H1 (cell line): ENCODE results near the gene PAQR5. TPM values are rescaled to one million over a fixed set of nuclear protein-coding genes. Genes with fewer than 3 reads are reported as not detected.

Source experiments
- CTCF ChIA-PET: fragments of 300-600 bp; sonication (Branson Sonifier 250); formaldehyde crosslinking; loops from one replicate; lab custom pipeline; 2021; ENCODE audit not compliant: partially characterized antibody; lab: Charles Lee
- POLR2A ChIA-PET: fragments of 300-600 bp; sonication (Branson Sonifier 250); formaldehyde crosslinking; loops from one replicate; lab custom pipeline; 2021; ENCODE audit warnings: inconsistent platforms; ENCODE audit not compliant: partially characterized antibody; lab: Charles Lee
- DNase-seq, 2 experiments: peaks; one replicate each; pipeline versions ENCODE4 v3.0.0 to v3.0.0-alpha.2; 2010 to 2022; ENCODE audit warnings: low spot score in 2 of 2, low read depth in 1 of 2, mixed read lengths in 1 of 2
- FAIRE-seq: peaks from 2 replicates; lab custom pipeline; 2011; peaks lifted over from hg19 to GRCh38; lab: Jason Lieb, UNC
- H2AFZ ChIP-seq: 2 replicates; pipeline ENCODE4 v1.8.1; 2012; ENCODE audit warnings: low read length, inconsistent platforms
- H2AK5ac ChIP-seq: 2 replicates; pipeline ENCODE4 v1.6.1; 2013; ENCODE audit warnings: low read depth, low read length
- H2BK120ac ChIP-seq: replicated peaks from 2 replicates; pipeline ENCODE3; 2013; ENCODE audit warnings: low read depth, low read length, inconsistent platforms
- H2BK12ac ChIP-seq: 2 replicates; pipeline ENCODE4 v1.6.1; 2013; ENCODE audit warnings: low read depth, low read length
- H2BK15ac ChIP-seq: 2 replicates; pipeline ENCODE4 v1.6.1; 2013; ENCODE audit warnings: low read length
- H2BK20ac ChIP-seq: 2 replicates; pipeline ENCODE4 v1.6.1; 2013; ENCODE audit warnings: low read length
- H2BK5ac ChIP-seq: 2 replicates; pipeline ENCODE4 v1.6.1; 2013; ENCODE audit warnings: low read depth, low read length
- H3K14ac ChIP-seq: 2 replicates; pipeline ENCODE4 v1.6.1; 2013; ENCODE audit warnings: inconsistent platforms; ENCODE audit not compliant: insufficient read length
- H3K18ac ChIP-seq: 2 replicates; pipeline ENCODE4 v1.6.1; 2013; ENCODE audit warnings: low read length; ENCODE audit errors: extremely low read depth
- H3K23ac ChIP-seq: 2 replicates; pipeline ENCODE4 v1.6.1; 2013; ENCODE audit warnings: inconsistent platforms; ENCODE audit not compliant: insufficient read length
- H3K23me2 ChIP-seq: 2 replicates; pipeline ENCODE4 v1.6.1; 2013; ENCODE audit warnings: low read depth, low read length
- H3K27ac ChIP-seq: 2 replicates; pipeline ENCODE4 v1.6.1; 2011; ENCODE audit warnings: low read depth, low read length, inconsistent platforms
- H3K27me3 ChIP-seq, 4 experiments: replicated peaks in 1 of 4; 1 replicate in 1 of 4; 2 replicates in 3 of 4; pipeline versions ENCODE4 v1.6.1 to v1.8.1; 2011 to 2013; ENCODE audit warnings: low read length in 3 of 4, mild to moderate bottlenecking in 3 of 4, inconsistent platforms in 2 of 4, mixed read lengths in 2 of 4, moderate library complexity in 1 of 4; ENCODE audit not compliant: control insufficient read depth in 3 of 4, insufficient read depth in 3 of 4; ENCODE audit errors: extremely low read depth in 1 of 4
- H3K36me3 ChIP-seq, 4 experiments: 2 replicates each; pipeline versions ENCODE4 v1.6.1 to v1.8.1; 2011 to 2013; ENCODE audit warnings: mild to moderate bottlenecking in 4 of 4, low read length in 3 of 4, moderate library complexity in 2 of 4, control low read depth in 1 of 4, inconsistent platforms in 1 of 4; ENCODE audit not compliant: insufficient read depth in 4 of 4, control insufficient read depth in 2 of 4
- H3K4ac ChIP-seq: replicated peaks from 2 replicates; pipeline ENCODE3; 2013; ENCODE audit warnings: low read length, low read depth, mixed read lengths, inconsistent platforms; ENCODE audit not compliant: insufficient read length
- H3K4me1 ChIP-seq, 4 experiments: replicated peaks in 1 of 4; 1 replicate in 1 of 4; 2 replicates in 3 of 4; pipeline versions ENCODE4 v1.6.1 to v1.8.1; 2011 to 2013; ENCODE audit warnings: low read length in 3 of 4, inconsistent platforms in 2 of 4, mixed read lengths in 1 of 4; ENCODE audit not compliant: insufficient read depth in 4 of 4, control insufficient read depth in 3 of 4
- H3K4me2 ChIP-seq, 2 experiments: 2 replicates each; pipeline versions ENCODE4 v1.6.1 to v1.8.1; 2011 to 2013; ENCODE audit warnings: low read depth in 2 of 2, low read length in 2 of 2, control low read depth in 1 of 2, inconsistent platforms in 1 of 2, mild to moderate bottlenecking in 1 of 2; ENCODE audit not compliant: insufficient read depth in 1 of 2
- H3K4me3 ChIP-seq, 4 experiments: fragments of 200-600, 300-600 bp in 1 of 4; sonication (generic), shearing (Covaris generic), sonication (Bioruptor Twin) in 1 of 4; 2 replicates each; pipeline versions ENCODE4 v1.5.1 to v1.8.1; 2011 to 2016; ENCODE audit warnings: low read length in 4 of 4, low read depth in 3 of 4, control low read depth in 2 of 4, inconsistent platforms in 2 of 4, mild to moderate bottlenecking in 2 of 4, mixed read lengths in 1 of 4, moderate library complexity in 1 of 4; ENCODE audit not compliant: insufficient read depth in 2 of 4; ENCODE audit errors: extremely low read depth in 1 of 4
- H3K56ac ChIP-seq: replicated peaks from 2 replicates; pipeline ENCODE3; 2013; ENCODE audit warnings: low read depth, mild to moderate bottlenecking, mixed read lengths, low read length, inconsistent platforms; ENCODE audit not compliant: insufficient read length
- H3K79me1 ChIP-seq: 2 replicates; pipeline ENCODE4 v1.6.1; 2013; ENCODE audit warnings: low read depth, low read length, control low read depth
- H3K79me2 ChIP-seq, 2 experiments: 2 replicates each; pipeline versions ENCODE4 v1.6.1 to v1.8.1; 2012 to 2013; ENCODE audit warnings: low read length in 2 of 2, mild to moderate bottlenecking in 2 of 2, inconsistent platforms in 1 of 2; ENCODE audit not compliant: insufficient read depth in 2 of 2, control insufficient read depth in 1 of 2
- H3K9ac ChIP-seq, 4 experiments: replicated peaks in 1 of 4; 1 replicate in 1 of 4; 2 replicates in 3 of 4; pipeline versions ENCODE4 v1.6.1 to v1.8.1; 2011 to 2013; ENCODE audit warnings: low read depth in 3 of 4, low read length in 3 of 4, control low read depth in 2 of 4, mild to moderate bottlenecking in 2 of 4, moderate library complexity in 2 of 4, inconsistent platforms in 1 of 4; ENCODE audit errors: extremely low read depth in 1 of 4
- H3K9me3 ChIP-seq, 2 experiments: 2 replicates each; pipeline versions ENCODE4 v1.6.1 to v1.8.1; 2012 to 2013; ENCODE audit warnings: mild to moderate bottlenecking in 2 of 2, moderate library complexity in 2 of 2, control low read depth in 1 of 2, inconsistent platforms in 1 of 2, low read depth in 1 of 2, low read length in 1 of 2, mixed read lengths in 1 of 2; ENCODE audit not compliant: insufficient read depth in 2 of 2
- H4K20me1 ChIP-seq, 2 experiments: replicated peaks in 1 of 2; 2 replicates each; pipeline versions ENCODE3 to v1.8.1; 2011 to 2013; ENCODE audit warnings: inconsistent platforms in 2 of 2, low read length in 2 of 2, mild to moderate bottlenecking in 1 of 2; ENCODE audit not compliant: insufficient read depth in 2 of 2, control insufficient read depth in 1 of 2
- H4K5ac ChIP-seq: 2 replicates; pipeline ENCODE4 v1.6.1; 2013; ENCODE audit warnings: low read length, low read depth, mixed read lengths, inconsistent platforms; ENCODE audit not compliant: insufficient read length
- H4K8ac ChIP-seq: 2 replicates; pipeline ENCODE4 v1.8.0; 2013; ENCODE audit warnings: mild to moderate bottlenecking, moderate library complexity, low read length, inconsistent platforms; ENCODE audit not compliant: insufficient read depth; ENCODE audit errors: extremely low read depth
- H4K91ac ChIP-seq: replicated peaks from 2 replicates; pipeline ENCODE3; 2013; ENCODE audit warnings: low read length, mixed read lengths, inconsistent platforms; ENCODE audit not compliant: insufficient read length
- BCL11A ChIP-seq, 2 experiments: IDR thresholded peaks; one replicate each; pipeline ENCODE4 v1.6.1; 2011; ENCODE audit warnings: low read depth in 2 of 2, low read length in 2 of 2, mild to moderate bottlenecking in 2 of 2
- EZH2 ChIP-seq: fragments of 200-600 bp; sonication (generic); IDR thresholded peaks from 2 replicates; pipeline ENCODE4 v1.7.1; 2012; ENCODE audit warnings: low read depth, mild to moderate bottlenecking, moderate library complexity, low read length, inconsistent platforms; ENCODE audit not compliant: severe bottlenecking
- KDM4A ChIP-seq: IDR thresholded peaks from one replicate; pipeline ENCODE4 v1.7.1; 2012; ENCODE audit warnings: low read depth, mild to moderate bottlenecking, moderate library complexity, low read length, inconsistent platforms; ENCODE audit not compliant: severe bottlenecking
- PHF8 ChIP-seq: fragments of 200-600 bp; sonication (generic); conservative IDR thresholded peaks from 2 replicates; pipeline ENCODE4 v1.7.1; 2012; ENCODE audit warnings: low read depth, mild to moderate bottlenecking, inconsistent platforms, low read length, moderate library complexity
- RAD21 ChIP-seq, 2 experiments: IDR thresholded peaks in 1 of 2; conservative IDR thresholded peaks in 1 of 2; 2 replicates each; pipeline ENCODE4 v1.6.1; 2011; ENCODE audit warnings: low read depth in 2 of 2, low read length in 2 of 2, improper control_type of control experiment in 1 of 2, inconsistent platforms in 1 of 2, mild to moderate bottlenecking in 1 of 2, moderate library complexity in 1 of 2
- RBBP5 ChIP-seq: IDR thresholded peaks from 2 replicates; pipeline ENCODE4 v1.7.1; 2012; ENCODE audit warnings: low read depth, mild to moderate bottlenecking, inconsistent platforms, low read length, moderate library complexity, borderline replicate concordance
- SRF ChIP-seq: IDR thresholded peaks from 2 replicates; pipeline ENCODE4 v1.6.1; 2011; ENCODE audit warnings: mild to moderate bottlenecking, low read depth, low read length, moderate library complexity
- TAF1 ChIP-seq: IDR thresholded peaks from 2 replicates; pipeline ENCODE4 v1.6.1; 2011; ENCODE audit warnings: mild to moderate bottlenecking, low read depth, low read length
- TBP ChIP-seq: IDR thresholded peaks from 2 replicates; pipeline ENCODE4 v1.6.1; 2011; ENCODE audit warnings: low read depth, low read length, improper control_type of control experiment
- WGBS, 2 experiments: shearing (Covaris generic) in 1 of 2; methylation state at CpG; one replicate each; pipeline versions ENCODE4 v1.1.6 to v1.1.7; 2013 to 2015; ENCODE audit warnings: low lambda C conversion rate in 2 of 2, mixed read lengths in 2 of 2, inconsistent platforms in 1 of 2, low coverage in 1 of 2, missing lambda C conversion rate in 1 of 2; ENCODE audit not compliant: insufficient replicate concordance in 2 of 2, insufficient coverage in 1 of 2, insufficient read length in 1 of 2; ENCODE audit errors: extremely low coverage in 1 of 2, missing lambda C conversion rate in 1 of 2; 5-methylcytosine and 5-hydroxymethylcytosine counted together
- polyA plus RNA-seq, 7 experiments: library from polyadenylated mRNA; depleted of rRNA in 3 of 7; stranded (reverse) in 5 of 7; unstranded in 2 of 7; fragments of >200 nt in 5 of 7; fragments of 200-250 nt in 2 of 7; gene quantifications; 1 replicate in 5 of 7; 2 replicates in 1 of 7; 4 replicates in 1 of 7; pipeline versions ENCODE4 v1.2.1 to v1.2.3, GENCODE V29; 2011 to 2013; ENCODE audit warnings: missing spikeins in 2 of 7, mixed read lengths in 2 of 7
- total RNA-seq: library from RNA; stranded (reverse); fragmentation: NEBNext Ultra II Directional; extraction: Animal tissue kit (Norgen Biotek cat#: 25700); gene quantifications from 2 replicates; pipeline ENCODE4 v1.2.1, GENCODE V29; 2021
- TF ChIP-seq, protein P1 (sequence below): IDR thresholded peaks from 2 replicates; pipeline ENCODE4 v1.6.1; 2011; ENCODE audit warnings: low read length, improper control_type of control experiment

The PAQR5 gene
- total and polyA plus RNA-seq, 2 of the 8 experiments (the other 6 are each of a cell fraction or from before 2014, with no cell fraction given): 8.7 to 18.1 TPM

DNA sequence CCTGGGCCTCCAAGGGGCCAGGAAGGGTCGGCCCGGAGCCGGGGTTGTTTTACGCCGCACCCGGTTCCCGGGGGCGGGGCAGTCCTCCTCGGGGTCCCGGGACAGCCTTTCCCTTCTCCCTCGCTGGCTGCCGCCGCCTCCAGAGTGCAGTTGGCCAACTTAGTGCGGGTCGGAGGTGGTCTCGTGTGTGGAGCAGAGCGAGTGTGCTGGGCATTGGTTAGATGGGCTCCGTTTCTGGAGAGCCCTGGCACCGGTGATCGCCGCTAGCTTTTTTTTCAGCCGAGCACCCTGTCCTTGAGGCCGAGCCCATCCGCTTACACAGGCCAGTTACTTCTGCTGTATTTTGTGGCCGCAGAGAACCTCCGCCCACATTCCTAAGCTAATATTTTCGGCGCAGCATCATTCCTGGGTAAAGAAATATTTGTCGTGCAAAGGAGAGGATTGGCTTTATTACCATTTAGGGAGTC, 116.0 kb downstream of the PAQR5 start:
- POLR2A ChIA-PET: interaction anchor here (0.7 to 8.0 kb wide), 9 partner anchors 8 to 254 kb away, joined by 3 to 97 read pairs (median 5); partner anchors contain the start of genes GLCE and RPLP1
- H3K27me3 ChIP-seq: no peaks in the 10 kb centered on the region
- no peak overlapping the region for H3K4ac ChIP-seq
- no peak overlapping the region for H2BK15ac ChIP-seq
- peaks cover 5 to 24% (median 17%) of the 10 kb centered on the region in 4 experiments for H3K36me3 ChIP-seq
- peak overlapping the region; percentile 88; the same call in 1 of the 2 replicates for H3K18ac ChIP-seq
- H3K9ac ChIP-seq: peak overlapping the region; percentile 64 to 81 (median 70)
- 1% methylated on average over 27 of the region's 29 CpGs; no CpG with 5 or more reads in 1 of the 2 experiments for WGBS, 2 experiments
- H3K14ac ChIP-seq: no peak overlapping the region
- H3K4me1 ChIP-seq: peaks cover 0 to 2% (median under 1%) of the 10 kb centered on the region in 4 experiments; a peak in 2 of 7 replicates
- H3K27ac ChIP-seq: peak overlapping the region; percentile 53; the same call in 1 of the 2 replicates
- H3K23ac ChIP-seq: no peak overlapping the region
- 0 out of 2 replicates have a peak overlapping the region, but pooled peaks have one; percentile 49 for H2AFZ ChIP-seq
- no peak overlapping the region for H2BK12ac ChIP-seq
- no peak overlapping the region for H2BK20ac ChIP-seq
- CTCF ChIA-PET: interaction anchor here (0.6 to 1.3 kb wide), 4 partner anchors 11 to 32 kb away, joined by 3 to 4 read pairs (median 3); no protein-coding TSS in a partner anchor
- H3K4me3 ChIP-seq: peak overlapping the region; percentile 81 to 95 (median 88)
- H4K8ac ChIP-seq: peak overlapping the region; percentile 0; the same call in 1 of the 2 replicates
- H2AK5ac ChIP-seq: no peak overlapping the region
- DNase-seq: peak in 1 of 2 experiments; percentile 79
- H3K23me2 ChIP-seq: peaks cover 5% of the 10 kb centered on the region; the same call in 1 of the 2 replicates
- H4K91ac ChIP-seq: peak overlapping the region; percentile 79
- H2BK5ac ChIP-seq: peak overlapping the region; percentile 77; the same call in 1 of the 2 replicates
- H3K9me3 ChIP-seq: no peaks in the 10 kb centered on the region
- no peak for FAIRE-seq
- H2BK120ac ChIP-seq: no peak overlapping the region
- H3K56ac ChIP-seq: no peak overlapping the region
- peaks cover 3% of the 10 kb centered on the region for H3K79me1 ChIP-seq
- peak overlapping the region; percentile 81 for H4K5ac ChIP-seq
- peak overlapping the region; percentile 78 to 92 for H3K4me2 ChIP-seq
- H3K79me2 ChIP-seq: peaks cover 5 to 43% of the 10 kb centered on the region in 2 experiments; a peak in 3 of 4 replicates
- H4K20me1 ChIP-seq: peaks cover 0 to 2% of the 10 kb centered on the region in 2 experiments
- TF ChIP-seq BCL11A (IDR thresholded peaks at IDR 0.05; ENCODE audit: low read depth in 2 of 2, low read length in 2 of 2) (no peak), RBBP5 (peak; percentile 29; the same call in 1 of the 2 replicates), EZH2 (no peak), SRF (no peak), PHF8 (no peak), RAD21 (IDR thresholded peaks at IDR 0.05 in 1 of 2, conservative IDR thresholded peaks at IDR 0.05 in 1 of 2; ENCODE audit: low read depth in 2 of 2, low read length in 2 of 2) (no peak), KDM4A (peak; percentile 63), TAF1 (peak; percentile 38; the same call in 1 of the 2 replicates), TBP (peak; percentile 42; the same call in 1 of the 2 replicates)
- TF ChIP-seq, protein P1, sequence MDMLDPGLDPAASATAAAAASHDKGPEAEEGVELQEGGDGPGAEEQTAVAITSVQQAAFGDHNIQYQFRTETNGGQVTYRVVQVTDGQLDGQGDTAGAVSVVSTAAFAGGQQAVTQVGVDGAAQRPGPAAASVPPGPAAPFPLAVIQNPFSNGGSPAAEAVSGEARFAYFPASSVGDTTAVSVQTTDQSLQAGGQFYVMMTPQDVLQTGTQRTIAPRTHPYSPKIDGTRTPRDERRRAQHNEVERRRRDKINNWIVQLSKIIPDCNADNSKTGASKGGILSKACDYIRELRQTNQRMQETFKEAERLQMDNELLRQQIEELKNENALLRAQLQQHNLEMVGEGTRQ: no peak
